GM21576 (cell line): ENCODE data around the gene IGSF21.

ENCODE experiments used
- ATAC-seq: cut with Tn5 transposase; IDR thresholded peaks from one replicate; pipeline ENCODE4 v1.9.1; 2021; ENCODE audit warnings: mild to moderate bottlenecking, moderate library complexity; ENCODE audit not compliant: unreplicated experiment

Gene IGSF21

GRCh38 chr1:18175530-18176377 lies 68.2 kb downstream of the IGSF21 start:
- no peak for ATAC-seq

GRCh38 chr1:18176619-18177018 lies 69.0 kb downstream of the IGSF21 start:
- no peak for ATAC-seq

- no peak for ATAC-seq
Measured at GRCh38 chr1:18178111-18178510, 70.5 kb downstream of the IGSF21 start.

GRCh38 chr1:18179009-18179408 lies 71.4 kb downstream of the IGSF21 start:
- ATAC-seq, result no peak

GRCh38 chr1:18182398-18183160 lies 75.0 kb downstream of the IGSF21 start:
- no peak for ATAC-seq

- ATAC-seq, result no peak
Measured at GRCh38 chr1:18183533-18183932, 75.9 kb downstream of the IGSF21 start.

- ATAC-seq, result no peak
Measured at GRCh38 chr1:18187054-18187453, 79.5 kb downstream of the IGSF21 start.

- no peak for ATAC-seq
Measured at GRCh38 chr1:18188820-18189517, 81.4 kb downstream of the IGSF21 start.

GRCh38 chr1:18190598-18190997 lies 83.0 kb downstream of the IGSF21 start:
- ATAC-seq, result no peak

GRCh38 chr1:18191037-18191436 lies 83.4 kb downstream of the IGSF21 start:
- no peak for ATAC-seq

- ATAC-seq, result no peak
Measured at GRCh38 chr1:18191481-18192155, 84.0 kb downstream of the IGSF21 start.

GRCh38 chr1:18192182-18192581 lies 84.6 kb downstream of the IGSF21 start:
- ATAC-seq, result no peak

- no peak for ATAC-seq
Measured at GRCh38 chr1:18192974-18193373, 85.4 kb downstream of the IGSF21 start.

GRCh38 chr1:18197299-18197698 lies 89.7 kb downstream of the IGSF21 start:
- ATAC-seq, result no peak

GRCh38 chr1:18198260-18198659 lies 90.7 kb downstream of the IGSF21 start:
- no peak for ATAC-seq

GRCh38 chr1:18199462-18199861 lies 91.9 kb downstream of the IGSF21 start:
- no peak for ATAC-seq

GRCh38 chr1:18200136-18200717 lies 92.6 kb downstream of the IGSF21 start:
- ATAC-seq, result no peak

- ATAC-seq, result no peak
Measured at GRCh38 chr1:18200918-18201317, 93.3 kb downstream of the IGSF21 start.

GRCh38 chr1:18201997-18202719 lies 94.6 kb downstream of the IGSF21 start:
- no peak for ATAC-seq

GRCh38 chr1:18203645-18204044 lies 96.0 kb downstream of the IGSF21 start:
- ATAC-seq, result no peak
